HG03097 (cell line): Measurements from ENCODE around the gene VPREB1.
"Not testable (repeated sequence)": the region's sequence is repeated elsewhere in the genome, so short reads cannot be mapped to it uniquely, and the experiment has no call there.

Experiments used
- ATAC-seq: cut with Tn5 transposase; IDR thresholded peaks from one replicate; pipeline ENCODE4 v1.9.1; 2021; ENCODE audit not compliant: unreplicated experiment, low FRiP score

The VPREB1 gene

GRCh38 chr22:22245256-22245909, 797 bp downstream of the VPREB1 start:
- ATAC-seq, result no peak

GRCh38 chr22:22245935-22246525, 1.4 kb downstream of the VPREB1 start:
- ATAC-seq, result no peak

- ATAC-seq, result no peak
These were observed 2.1 kb downstream of the VPREB1 start for GRCh38 chr22:22246706-22247105.

- no peak for ATAC-seq
These were observed 4.3 kb downstream of the VPREB1 start for GRCh38 chr22:22248878-22249277.

GRCh38 chr22:22250651-22251050, 6.1 kb downstream of the VPREB1 start:
- not testable (repeated sequence) for ATAC-seq

- not testable (repeated sequence) for ATAC-seq
These were observed 11.5 kb downstream of the VPREB1 start for GRCh38 chr22:22256133-22256532.

- not testable (repeated sequence) for ATAC-seq
These were observed 14.2 kb downstream of the VPREB1 start for GRCh38 chr22:22258597-22259415.

- ATAC-seq, result not testable (repeated sequence)
These were observed 15.6 kb downstream of the VPREB1 start for GRCh38 chr22:22260169-22260568.

DNA sequence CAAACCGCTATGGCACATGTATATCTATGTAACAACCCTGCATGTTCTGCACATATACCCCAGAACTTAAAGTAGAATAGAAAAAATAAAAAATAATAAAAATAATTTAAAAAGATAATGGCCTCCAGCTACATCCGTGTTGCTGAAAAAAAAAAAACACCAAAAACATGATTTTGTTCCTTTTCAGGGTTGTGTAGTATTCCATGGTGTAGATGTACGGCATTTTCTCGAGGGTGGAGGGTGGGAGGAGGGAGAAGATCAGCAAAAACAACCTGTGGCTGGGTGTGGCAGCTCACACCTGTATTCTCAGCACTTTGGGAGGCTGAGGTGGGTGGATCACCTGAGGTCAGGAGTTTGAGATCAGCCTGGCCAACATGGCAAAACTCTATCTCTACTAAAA, 16.0 kb downstream of the VPREB1 start:
- not testable (repeated sequence) for ATAC-seq

DNA sequence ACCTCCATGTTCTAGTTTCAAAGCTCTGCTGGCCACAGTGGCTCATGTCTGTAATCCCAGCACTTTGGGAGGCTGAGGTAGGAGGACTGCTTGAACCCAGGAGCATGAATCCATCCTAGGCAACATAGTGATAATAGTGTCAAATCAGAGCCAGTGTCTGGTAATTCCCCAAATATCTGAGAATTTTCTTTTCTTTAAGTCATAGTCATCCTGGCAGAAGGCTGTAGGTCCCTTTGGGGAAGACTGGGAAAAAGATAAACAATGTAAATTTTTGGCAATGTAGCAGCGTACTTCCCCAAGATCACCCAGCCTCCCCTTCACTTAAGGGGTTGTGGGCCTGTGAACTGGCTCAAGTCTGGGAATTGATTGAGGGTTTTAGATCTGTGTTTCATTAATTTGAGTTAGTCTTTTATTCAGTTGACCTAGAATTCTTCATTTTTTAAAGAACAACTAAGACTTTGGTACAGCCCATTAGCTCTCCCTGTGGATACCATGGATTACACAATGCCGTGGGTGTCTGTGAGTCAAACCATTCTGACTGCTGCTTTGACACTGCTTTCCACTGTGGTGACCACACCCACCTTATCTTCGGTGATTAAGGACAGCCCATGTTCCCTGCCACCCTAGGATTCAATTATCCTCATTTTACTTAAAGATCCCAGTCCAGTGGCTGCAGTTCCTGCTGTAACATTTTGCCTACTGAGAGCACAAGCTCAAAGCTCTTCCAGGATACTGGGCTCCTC, 17.9 kb downstream of the VPREB1 start:
- ATAC-seq, result not testable (repeated sequence)

GRCh38 chr22:22263823-22264222, 19.2 kb downstream of the VPREB1 start:
- not testable (repeated sequence) for ATAC-seq

GRCh38 chr22:22270036-22270676, 25.6 kb downstream of the VPREB1 start:
- not testable (repeated sequence) for ATAC-seq

DNA sequence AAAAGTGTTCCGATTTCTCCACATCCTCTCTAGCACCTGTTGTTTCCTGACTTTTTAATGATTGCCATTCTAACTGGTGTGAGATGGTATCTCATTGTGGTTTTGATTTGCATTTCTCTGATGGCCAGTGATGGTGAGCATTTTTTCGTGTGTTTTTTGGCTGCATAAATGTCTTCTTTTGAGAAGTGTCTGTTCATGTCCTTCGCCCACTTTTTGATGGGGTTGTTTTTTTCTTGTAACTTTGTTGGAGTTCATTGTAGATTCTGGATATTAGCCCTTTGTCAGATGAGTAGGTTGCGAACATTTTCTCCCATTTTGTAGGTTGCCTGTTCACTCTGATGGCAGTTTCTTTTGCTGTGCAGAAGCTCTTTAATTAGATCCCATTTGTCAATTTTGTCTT, 32.8 kb downstream of the VPREB1 start:
- not testable (repeated sequence) for ATAC-seq

DNA sequence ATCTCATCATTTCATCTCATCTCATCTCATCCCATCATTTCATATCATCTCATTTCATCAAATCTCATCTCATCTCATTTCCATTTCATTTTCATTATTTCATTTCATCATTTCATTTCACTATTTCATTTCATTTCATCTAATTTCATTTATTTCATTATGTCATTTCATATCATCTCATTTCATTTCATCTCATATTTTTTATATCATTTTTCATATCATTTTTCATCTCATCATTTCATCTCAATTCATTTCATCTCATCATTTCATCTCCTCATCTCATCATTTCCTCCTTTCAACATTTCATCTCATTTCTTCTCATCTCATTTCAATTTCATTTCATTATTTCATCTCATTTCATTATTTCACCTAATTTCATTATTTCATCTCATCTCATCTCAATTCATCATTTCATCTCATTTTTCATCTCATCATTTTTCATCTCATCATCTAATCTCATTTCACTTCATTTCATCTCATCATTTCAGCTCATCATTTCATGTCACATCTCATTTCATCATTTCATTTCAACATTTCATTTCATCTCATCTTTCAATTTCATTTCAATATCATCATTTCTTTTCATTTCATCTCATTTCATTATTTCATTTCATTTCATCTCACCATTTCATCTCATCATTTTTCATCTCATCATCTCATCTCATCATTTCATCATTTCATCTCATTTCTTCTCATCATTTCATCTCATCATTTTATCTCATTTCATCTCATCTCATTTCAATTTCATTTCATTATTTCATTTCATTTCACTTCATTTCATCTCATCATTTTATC, 40.6 kb downstream of the VPREB1 start:
- ATAC-seq, result not testable (repeated sequence)

GRCh38 chr22:22286390-22287105, 42.0 kb downstream of the VPREB1 start:
- ATAC-seq, result not testable (repeated sequence)

- not testable (repeated sequence) for ATAC-seq
These were observed 42.6 kb downstream of the VPREB1 start for GRCh38 chr22:22287106-22287626.

- ATAC-seq, result not testable (repeated sequence)
These were observed 45.1 kb downstream of the VPREB1 start for GRCh38 chr22:22289666-22290065.

DNA sequence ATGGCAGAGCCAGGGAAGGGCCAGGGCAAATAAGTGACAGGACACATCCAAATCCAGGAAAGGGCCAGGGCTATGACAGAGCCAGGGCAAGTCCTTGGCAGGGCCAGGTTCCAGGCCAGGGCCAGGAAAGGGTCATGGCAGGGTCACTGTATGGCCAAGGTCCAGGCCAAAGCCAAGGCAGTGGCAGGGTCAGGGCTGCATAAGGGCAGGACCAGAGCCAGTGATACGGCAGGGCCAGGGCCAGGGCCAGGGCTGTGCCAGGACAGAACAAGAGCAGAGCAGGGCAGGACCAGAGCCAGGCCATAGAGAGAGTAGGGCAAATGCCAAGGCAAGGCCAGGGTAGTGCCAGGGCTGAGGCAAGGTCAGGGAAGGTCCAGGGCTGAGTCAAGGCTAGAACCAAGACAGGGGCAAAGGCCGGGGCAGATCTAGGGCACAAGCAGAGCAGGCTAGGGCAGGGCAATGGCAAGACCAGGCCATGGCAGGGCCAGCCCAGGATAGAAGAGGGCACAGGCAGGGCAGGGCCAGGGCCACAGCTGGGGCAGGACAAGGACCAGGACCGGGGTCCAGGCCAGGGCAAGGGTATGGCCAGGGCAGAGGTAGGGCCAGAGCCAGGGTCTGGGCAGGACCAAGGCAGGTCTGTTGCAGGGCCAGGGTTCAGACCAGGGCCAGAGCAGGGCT, 46.7 kb downstream of the VPREB1 start:
- ATAC-seq, result not testable (repeated sequence)
